ENCODE results near the gene KREMEN1. TPM values are rescaled to one million over a fixed set of nuclear protein-coding genes. Genes with fewer than 3 reads are reported as not detected.

KREMEN1 gene
- total and polyA plus RNA-seq, 9 of the 15 experiments (the other 6 are each of a cell fraction or from before 2014, with no cell fraction given): 0.69 to 11.5 (median 4.3) TPM

GRCh38 chr22:29202212-29203192 lies 129.7 kb downstream of the KREMEN1 start (continued):
- TF ChIP-seq, protein P1, sequence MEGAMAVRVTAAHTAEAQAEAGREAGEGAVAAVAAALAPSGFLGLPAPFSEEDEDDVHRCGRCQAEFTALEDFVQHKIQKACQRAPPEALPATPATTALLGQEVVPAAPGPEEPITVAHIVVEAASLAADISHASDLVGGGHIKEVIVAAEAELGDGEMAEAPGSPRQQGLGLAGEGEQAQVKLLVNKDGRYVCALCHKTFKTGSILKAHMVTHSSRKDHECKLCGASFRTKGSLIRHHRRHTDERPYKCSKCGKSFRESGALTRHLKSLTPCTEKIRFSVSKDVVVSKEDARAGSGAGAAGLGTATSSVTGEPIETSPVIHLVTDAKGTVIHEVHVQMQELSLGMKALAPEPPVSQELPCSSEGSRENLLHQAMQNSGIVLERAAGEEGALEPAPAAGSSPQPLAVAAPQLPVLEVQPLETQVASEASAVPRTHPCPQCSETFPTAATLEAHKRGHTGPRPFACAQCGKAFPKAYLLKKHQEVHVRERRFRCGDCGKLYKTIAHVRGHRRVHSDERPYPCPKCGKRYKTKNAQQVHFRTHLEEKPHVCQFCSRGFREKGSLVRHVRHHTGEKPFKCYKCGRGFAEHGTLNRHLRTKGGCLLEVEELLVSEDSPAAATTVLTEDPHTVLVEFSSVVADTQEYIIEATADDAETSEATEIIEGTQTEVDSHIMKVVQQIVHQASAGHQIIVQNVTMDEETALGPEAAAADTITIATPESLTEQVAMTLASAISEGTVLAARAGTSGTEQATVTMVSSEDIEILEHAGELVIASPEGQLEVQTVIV (CRISPR knock-in tag; IDR thresholded peaks at IDR 0.05; ENCODE audit: borderline replicate concordance): no peak
- TF ChIP-seq ZNF644 (tag; IDR thresholded peaks at IDR 0.05; ENCODE audit: low read depth) (no peak), KAT2B (IDR thresholded peaks at IDR 0.05; ENCODE audit: low read depth, low read length) (no peak), ZNF511 (CRISPR knock-in tag; IDR thresholded peaks at IDR 0.05) (no peak), TAF9B (IDR thresholded peaks at IDR 0.05; ENCODE audit: partially characterized antibody) (peak; percentile 32), SREBF1 (IDR thresholded peaks at IDR 0.05; ENCODE audit: borderline replicate concordance, low read depth, low read length) (no peak), LARP7 (IDR thresholded peaks at IDR 0.05) (no peak), JUND (IDR thresholded peaks at IDR 0.05; ENCODE audit: borderline replicate concordance, low read depth, low read length) (peak; percentile 2; the same call in 1 of the 2 replicates), JUND (tag; IDR thresholded peaks at IDR 0.05; ENCODE audit: borderline replicate concordance, low read depth, low read length) (no peak; the same call in 2 of the 3 replicates), HDAC8 (tag; IDR thresholded peaks at IDR 0.05) (0 out of 2 replicates have a peak, but pooled peaks have one; percentile 21), FOXJ2 (tag; IDR thresholded peaks at IDR 0.05) (no peak), EZH2 (IDR thresholded peaks at IDR 0.05; ENCODE audit: borderline replicate concordance, low read depth, low read length) (no peak), MAX (CRISPR knock-in tag; IDR thresholded peaks at IDR 0.05) (no peak), CTBP1 (IDR thresholded peaks at IDR 0.05; ENCODE audit: borderline replicate concordance) (peak; percentile 69), XRCC5 (IDR thresholded peaks at IDR 0.05; ENCODE audit: low read depth, low read length) (no peak), TCF7 (IDR thresholded peaks at IDR 0.05; ENCODE audit: borderline replicate concordance) (no peak), ZEB2 (IDR thresholded peaks at IDR 0.05) (no peak), BDP1 (IDR thresholded peaks at IDR 0.05; ENCODE audit: insufficient read depth, insufficient read length) (no peak), PRMT5 (CRISPR knock-in tag; IDR thresholded peaks at IDR 0.05) (no peak), NRF1 (conservative IDR thresholded peaks at IDR 0.05 in 1 of 2, IDR thresholded peaks at IDR 0.05 in 1 of 2) (peak; percentile 11 to 24; a peak in 1 of 4 replicates)
- TF ChIP-seq, protein P2, sequence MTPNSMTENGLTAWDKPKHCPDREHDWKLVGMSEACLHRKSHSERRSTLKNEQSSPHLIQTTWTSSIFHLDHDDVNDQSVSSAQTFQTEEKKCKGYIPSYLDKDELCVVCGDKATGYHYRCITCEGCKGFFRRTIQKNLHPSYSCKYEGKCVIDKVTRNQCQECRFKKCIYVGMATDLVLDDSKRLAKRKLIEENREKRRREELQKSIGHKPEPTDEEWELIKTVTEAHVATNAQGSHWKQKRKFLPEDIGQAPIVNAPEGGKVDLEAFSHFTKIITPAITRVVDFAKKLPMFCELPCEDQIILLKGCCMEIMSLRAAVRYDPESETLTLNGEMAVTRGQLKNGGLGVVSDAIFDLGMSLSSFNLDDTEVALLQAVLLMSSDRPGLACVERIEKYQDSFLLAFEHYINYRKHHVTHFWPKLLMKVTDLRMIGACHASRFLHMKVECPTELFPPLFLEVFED (CRISPR knock-in tag; conservative IDR thresholded peaks at IDR 0.05): no peak
- TF ChIP-seq, protein P3, sequence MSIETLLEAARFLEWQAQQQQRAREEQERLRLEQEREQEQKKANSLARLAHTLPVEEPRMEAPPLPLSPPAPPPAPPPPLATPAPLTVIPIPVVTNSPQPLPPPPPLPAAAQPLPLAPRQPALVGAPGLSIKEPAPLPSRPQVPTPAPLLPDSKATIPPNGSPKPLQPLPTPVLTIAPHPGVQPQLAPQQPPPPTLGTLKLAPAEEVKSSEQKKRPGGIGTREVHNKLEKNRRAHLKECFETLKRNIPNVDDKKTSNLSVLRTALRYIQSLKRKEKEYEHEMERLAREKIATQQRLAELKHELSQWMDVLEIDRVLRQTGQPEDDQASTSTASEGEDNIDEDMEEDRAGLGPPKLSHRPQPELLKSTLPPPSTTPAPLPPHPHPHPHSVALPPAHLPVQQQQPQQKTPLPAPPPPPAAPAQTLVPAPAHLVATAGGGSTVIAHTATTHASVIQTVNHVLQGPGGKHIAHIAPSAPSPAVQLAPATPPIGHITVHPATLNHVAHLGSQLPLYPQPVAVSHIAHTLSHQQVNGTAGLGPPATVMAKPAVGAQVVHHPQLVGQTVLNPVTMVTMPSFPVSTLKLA (conservative IDR thresholded peaks at IDR 0.05): 0 out of 4 replicates have a peak, but pooled peaks of 1 of the 2 experiments have one; percentile 19
